Measurements from ENCODE around the gene PCDHGC4. TPM values are rescaled to one million over a fixed set of nuclear protein-coding genes. Genes with fewer than 3 reads are reported as not detected.
A peak's percentile ranks its signal among the peaks of the same experiment; 100 is the strongest.

Gene PCDHGC4
- total RNA-seq, 1 donor from 2014 or later = 3.7 TPM

GRCh38 chr5:141517312-141517711 is 32.5 kb downstream of the PCDHGC4 start:
- Histone ChIP-seq H3K27me3 (ENCODE audit: control insufficient read depth in 3 of 3, insufficient read depth in 3 of 3, low read length in 3 of 3) (no peaks in the 10 kb centered on the region), H3K36me3 (ENCODE audit: control insufficient read depth in 3 of 3, insufficient read depth in 3 of 3, low read length in 3 of 3) (peaks cover 9 to 20% (median 14%) of the 10 kb centered on the region in 3 donors), H3K4me3 (ENCODE audit: low read length in 3 of 3) (no peak overlapping the region), H3K4me1 (ENCODE audit: control insufficient read depth in 3 of 3, insufficient read depth in 3 of 3, low read length in 3 of 3) (peaks cover 93 to 97% (median 96%) of the 10 kb centered on the region in 3 donors), H3K9ac (ENCODE audit: low read depth in 1 of 3, low read length in 3 of 3) (no peak overlapping the region), H3K9me3 (ENCODE audit: control insufficient read depth in 3 of 3, low read length in 3 of 3) (no peaks in the 10 kb centered on the region), H3K27ac (ENCODE audit: low read depth, low read length) (peak overlapping the region; percentile 96)

GRCh38 chr5:141517880-141518617 is 33.2 kb downstream of the PCDHGC4 start:
- H3K9me3 ChIP-seq (ENCODE audit: control insufficient read depth in 3 of 3, low read length in 3 of 3) = no peaks in the 10 kb centered on the region
- H3K27me3 ChIP-seq (ENCODE audit: control insufficient read depth in 3 of 3, insufficient read depth in 3 of 3, low read length in 3 of 3) = no peaks in the 10 kb centered on the region
- peak overlapping the region in 1 of 3 donors; percentile 15 for H3K9ac ChIP-seq (ENCODE audit: low read depth in 1 of 3, low read length in 3 of 3)
- H3K27ac ChIP-seq (ENCODE audit: low read depth, low read length) = peak overlapping the region; percentile 96
- no peak overlapping the region for H3K4me3 ChIP-seq (ENCODE audit: low read length in 3 of 3)
- H3K36me3 ChIP-seq (ENCODE audit: control insufficient read depth in 3 of 3, insufficient read depth in 3 of 3, low read length in 3 of 3) = peaks cover 9 to 24% (median 16%) of the 10 kb centered on the region in 3 donors
- H3K4me1 ChIP-seq (ENCODE audit: control insufficient read depth in 3 of 3, insufficient read depth in 3 of 3, low read length in 3 of 3) = peaks cover 93 to 97% (median 96%) of the 10 kb centered on the region in 3 donors

GRCh38 chr5:141518618-141519015 is 33.8 kb downstream of the PCDHGC4 start:
- Histone ChIP-seq H3K9me3 (ENCODE audit: control insufficient read depth in 3 of 3, low read length in 3 of 3) (no peaks in the 10 kb centered on the region), H3K27ac (ENCODE audit: low read depth, low read length) (peak overlapping the region; percentile 96), H3K27me3 (ENCODE audit: control insufficient read depth in 3 of 3, insufficient read depth in 3 of 3, low read length in 3 of 3) (no peaks in the 10 kb centered on the region), H3K4me3 (ENCODE audit: low read length in 3 of 3) (no peak overlapping the region), H3K9ac (ENCODE audit: low read depth in 1 of 3, low read length in 3 of 3) (no peak overlapping the region), H3K4me1 (ENCODE audit: control insufficient read depth in 3 of 3, insufficient read depth in 3 of 3, low read length in 3 of 3) (peaks cover 89 to 95% (median 94%) of the 10 kb centered on the region in 3 donors), H3K36me3 (ENCODE audit: control insufficient read depth in 3 of 3, insufficient read depth in 3 of 3, low read length in 3 of 3) (peaks cover 9 to 29% (median 21%) of the 10 kb centered on the region in 3 donors)

- Histone ChIP-seq H3K4me1 (ENCODE audit: control insufficient read depth in 3 of 3, insufficient read depth in 3 of 3, low read length in 3 of 3) (peaks cover 89 to 95% (median 94%) of the 10 kb centered on the region in 3 donors), H3K9ac (ENCODE audit: low read depth in 1 of 3, low read length in 3 of 3) (no peak overlapping the region), H3K4me3 (ENCODE audit: low read length in 3 of 3) (no peak overlapping the region), H3K27me3 (ENCODE audit: control insufficient read depth in 3 of 3, insufficient read depth in 3 of 3, low read length in 3 of 3) (no peaks in the 10 kb centered on the region), H3K36me3 (ENCODE audit: control insufficient read depth in 3 of 3, insufficient read depth in 3 of 3, low read length in 3 of 3) (peaks cover 13 to 38% (median 27%) of the 10 kb centered on the region in 3 donors), H3K27ac (ENCODE audit: low read depth, low read length) (peak overlapping the region; percentile 96), H3K9me3 (ENCODE audit: control insufficient read depth in 3 of 3, low read length in 3 of 3) (no peaks in the 10 kb centered on the region)
These were observed 35.1 kb downstream of the PCDHGC4 start for GRCh38 chr5:141519605-141520565.

GRCh38 chr5:141521244-141521781 is 36.5 kb downstream of the PCDHGC4 start:
- Histone ChIP-seq H3K9ac (ENCODE audit: low read depth in 1 of 3, low read length in 3 of 3) (peak overlapping the region; percentile 33 to 66 (median 37)), H3K9me3 (ENCODE audit: control insufficient read depth in 3 of 3, low read length in 3 of 3) (no peaks in the 10 kb centered on the region), H3K27ac (ENCODE audit: low read depth, low read length) (peak overlapping the region; percentile 96), H3K4me3 (ENCODE audit: low read length in 3 of 3) (peak overlapping the region in 2 of 3 donors; percentile 23 to 26), H3K36me3 (ENCODE audit: control insufficient read depth in 3 of 3, insufficient read depth in 3 of 3, low read length in 3 of 3) (peaks cover 17 to 42% (median 28%) of the 10 kb centered on the region in 3 donors), H3K27me3 (ENCODE audit: control insufficient read depth in 3 of 3, insufficient read depth in 3 of 3, low read length in 3 of 3) (no peaks in the 10 kb centered on the region), H3K4me1 (ENCODE audit: control insufficient read depth in 3 of 3, insufficient read depth in 3 of 3, low read length in 3 of 3) (peaks cover 81 to 87% (median 85%) of the 10 kb centered on the region in 3 donors)

GRCh38 chr5:141522301-141522700 is 37.5 kb downstream of the PCDHGC4 start:
- H3K27me3 ChIP-seq (ENCODE audit: control insufficient read depth in 3 of 3, insufficient read depth in 3 of 3, low read length in 3 of 3) = no peaks in the 10 kb centered on the region
- peak overlapping the region; percentile 33 to 66 (median 34) for H3K9ac ChIP-seq (ENCODE audit: low read depth in 1 of 3, low read length in 3 of 3)
- no peak overlapping the region for H3K4me3 ChIP-seq (ENCODE audit: low read length in 3 of 3)
- H3K4me1 ChIP-seq (ENCODE audit: control insufficient read depth in 3 of 3, insufficient read depth in 3 of 3, low read length in 3 of 3) = peaks cover 71 to 77% (median 75%) of the 10 kb centered on the region in 3 donors
- H3K36me3 ChIP-seq (ENCODE audit: control insufficient read depth in 3 of 3, insufficient read depth in 3 of 3, low read length in 3 of 3) = peaks cover 16 to 42% (median 33%) of the 10 kb centered on the region in 3 donors
- H3K9me3 ChIP-seq (ENCODE audit: control insufficient read depth in 3 of 3, low read length in 3 of 3) = no peaks in the 10 kb centered on the region
- peak overlapping the region; percentile 96 for H3K27ac ChIP-seq (ENCODE audit: low read depth, low read length)

- Histone ChIP-seq H3K9ac (ENCODE audit: low read depth in 1 of 3, low read length in 3 of 3) (peak overlapping the region in 2 of 3 donors; percentile 1 to 30), H3K9me3 (ENCODE audit: control insufficient read depth in 3 of 3, low read length in 3 of 3) (no peaks in the 10 kb centered on the region), H3K4me3 (ENCODE audit: low read length in 3 of 3) (peak overlapping the region in 1 of 3 donors; percentile 31), H3K27ac (ENCODE audit: low read depth, low read length) (peak overlapping the region; percentile 59), H3K36me3 (ENCODE audit: control insufficient read depth in 3 of 3, insufficient read depth in 3 of 3, low read length in 3 of 3) (peaks cover 21 to 47% (median 45%) of the 10 kb centered on the region in 3 donors), H3K27me3 (ENCODE audit: control insufficient read depth in 3 of 3, insufficient read depth in 3 of 3, low read length in 3 of 3) (no peaks in the 10 kb centered on the region), H3K4me1 (ENCODE audit: control insufficient read depth in 3 of 3, insufficient read depth in 3 of 3, low read length in 3 of 3) (peaks cover 68 to 71% (median 71%) of the 10 kb centered on the region in 3 donors)
These were observed 39.2 kb downstream of the PCDHGC4 start for GRCh38 chr5:141523991-141524390.

GRCh38 chr5:141524604-141525597 is 40.1 kb downstream of the PCDHGC4 start:
- no peaks in the 10 kb centered on the region for H3K27me3 ChIP-seq (ENCODE audit: control insufficient read depth in 3 of 3, insufficient read depth in 3 of 3, low read length in 3 of 3)
- H3K9ac ChIP-seq (ENCODE audit: low read depth in 1 of 3, low read length in 3 of 3) = peak overlapping the region in 2 of 3 donors; percentile 1 to 16
- peaks cover 24 to 48% (median 39%) of the 10 kb centered on the region in 3 donors for H3K36me3 ChIP-seq (ENCODE audit: control insufficient read depth in 3 of 3, insufficient read depth in 3 of 3, low read length in 3 of 3)
- no peaks in the 10 kb centered on the region for H3K9me3 ChIP-seq (ENCODE audit: control insufficient read depth in 3 of 3, low read length in 3 of 3)
- H3K27ac ChIP-seq (ENCODE audit: low read depth, low read length) = peak overlapping the region; percentile 59
- H3K4me3 ChIP-seq (ENCODE audit: low read length in 3 of 3) = peak overlapping the region in 1 of 3 donors; percentile 12
- H3K4me1 ChIP-seq (ENCODE audit: control insufficient read depth in 3 of 3, insufficient read depth in 3 of 3, low read length in 3 of 3) = peaks cover 68 to 71% (median 71%) of the 10 kb centered on the region in 3 donors
